ENCODE measurements around the gene C11orf54. TPM values are rescaled to one million over a fixed set of nuclear protein-coding genes. Genes with fewer than 3 reads are reported as not detected.

The C11orf54 gene
- total RNA-seq, 1 donor: 17.7 TPM

- Histone ChIP-seq H3K27ac (ENCODE audit: low read depth, low read length) (no peak overlapping the region), H3K27me3 (ENCODE audit: insufficient read depth, low read length) (no peaks in the 10 kb centered on the region), H3K4me2 (ENCODE audit: insufficient read depth, low read length) (no peak overlapping the region), H3K4me1 (ENCODE audit: insufficient read depth, low read length) (no peaks in the 10 kb centered on the region), H3K36me3 (ENCODE audit: insufficient read depth, low read length) (peaks cover 12% of the 10 kb centered on the region), H4K20me1 (ENCODE audit: insufficient read depth, low read length) (no peaks in the 10 kb centered on the region), H3K79me2 (ENCODE audit: insufficient read depth, low read length) (peaks cover 6% of the 10 kb centered on the region), H2AFZ (ENCODE audit: low read length) (no peak overlapping the region), H3K4me3 (ENCODE audit: insufficient read depth, low read length) (no peak overlapping the region), H3K9me3 (ENCODE audit: low read depth, low read length) (no peaks in the 10 kb centered on the region)
- DNase-seq (ENCODE audit: insufficient read length, low spot score, missing footprints): no peak
- no peak for TF ChIP-seq CTCF (IDR thresholded peaks at IDR 0.05; ENCODE audit: extremely low read depth, low read depth, low read length)
These were observed 25.6 kb upstream of the C11orf54 start for GRCh38 chr11:93715797-93716396.

- H3K27ac ChIP-seq (ENCODE audit: low read depth, low read length): no peak overlapping the region
These were observed 24.0 kb upstream of the C11orf54 start for GRCh38 chr11:93717501-93717900.

GRCh38 chr11:93718057-93718563 is 23.4 kb upstream of the C11orf54 start:
- Histone ChIP-seq H4K20me1 (ENCODE audit: insufficient read depth, low read length) (no peaks in the 10 kb centered on the region), H3K79me2 (ENCODE audit: insufficient read depth, low read length) (peaks cover 4% of the 10 kb centered on the region), H2AFZ (ENCODE audit: low read length) (no peak overlapping the region), H3K27ac (ENCODE audit: low read depth, low read length) (no peak overlapping the region), H3K27me3 (ENCODE audit: insufficient read depth, low read length) (no peaks in the 10 kb centered on the region), H3K9me3 (ENCODE audit: low read depth, low read length) (no peaks in the 10 kb centered on the region), H3K36me3 (ENCODE audit: insufficient read depth, low read length) (peaks cover 18% of the 10 kb centered on the region), H3K4me1 (ENCODE audit: insufficient read depth, low read length) (no peaks in the 10 kb centered on the region), H3K4me3 (ENCODE audit: insufficient read depth, low read length) (no peak overlapping the region), H3K4me2 (ENCODE audit: insufficient read depth, low read length) (no peak overlapping the region)
- no peak for TF ChIP-seq CTCF (IDR thresholded peaks at IDR 0.05; ENCODE audit: extremely low read depth, low read depth, low read length)
- DNase-seq (ENCODE audit: insufficient read length, low spot score, missing footprints): no peak

More at GRCh38 chr11:93717501-93717900, 24.0 kb upstream of the C11orf54 start:
- no peaks in the 10 kb centered on the region for H3K4me1 ChIP-seq (ENCODE audit: insufficient read depth, low read length)
- H4K20me1 ChIP-seq (ENCODE audit: insufficient read depth, low read length): no peaks in the 10 kb centered on the region
- no peak overlapping the region for H3K4me3 ChIP-seq (ENCODE audit: insufficient read depth, low read length)
- H3K79me2 ChIP-seq (ENCODE audit: insufficient read depth, low read length): peaks cover 4% of the 10 kb centered on the region
- no peak overlapping the region for H2AFZ ChIP-seq (ENCODE audit: low read length)
- no peaks in the 10 kb centered on the region for H3K9me3 ChIP-seq (ENCODE audit: low read depth, low read length)
- no peaks in the 10 kb centered on the region for H3K27me3 ChIP-seq (ENCODE audit: insufficient read depth, low read length)
- no peak overlapping the region for H3K4me2 ChIP-seq (ENCODE audit: insufficient read depth, low read length)
- no peak for DNase-seq (ENCODE audit: insufficient read length, low spot score, missing footprints)
- peaks cover 12% of the 10 kb centered on the region for H3K36me3 ChIP-seq (ENCODE audit: insufficient read depth, low read length)
- no peak for TF ChIP-seq CTCF (IDR thresholded peaks at IDR 0.05; ENCODE audit: extremely low read depth, low read depth, low read length)

- Histone ChIP-seq H3K27me3 (ENCODE audit: insufficient read depth, low read length) (no peaks in the 10 kb centered on the region), H2AFZ (ENCODE audit: low read length) (no peak overlapping the region), H3K9me3 (ENCODE audit: low read depth, low read length) (no peaks in the 10 kb centered on the region), H4K20me1 (ENCODE audit: insufficient read depth, low read length) (no peaks in the 10 kb centered on the region), H3K27ac (ENCODE audit: low read depth, low read length) (no peak overlapping the region), H3K79me2 (ENCODE audit: insufficient read depth, low read length) (peaks cover 4% of the 10 kb centered on the region), H3K36me3 (ENCODE audit: insufficient read depth, low read length) (peaks cover 22% of the 10 kb centered on the region), H3K4me2 (ENCODE audit: insufficient read depth, low read length) (no peak overlapping the region), H3K4me1 (ENCODE audit: insufficient read depth, low read length) (no peaks in the 10 kb centered on the region), H3K4me3 (ENCODE audit: insufficient read depth, low read length) (no peak overlapping the region)
- no peak for TF ChIP-seq CTCF (IDR thresholded peaks at IDR 0.05; ENCODE audit: extremely low read depth, low read depth, low read length)
- no peak for DNase-seq (ENCODE audit: insufficient read length, low spot score, missing footprints)
These were observed 22.2 kb upstream of the C11orf54 start for GRCh38 chr11:93719310-93719709.
